Progenitor cell of endocrine pancreas (in vitro differentiated cells): ENCODE data around the gene GNE. TPM values are rescaled to one million over a fixed set of nuclear protein-coding genes. Genes with fewer than 3 reads are reported as not detected.
A peak's percentile ranks its signal among the peaks of the same experiment; 100 is the strongest.

Source experiments
- DNase-seq: peaks from one replicate; pipeline ENCODE4 v3.0.0; 2021; ENCODE audit warnings: low spot score; ENCODE audit not compliant: unreplicated experiment
- H3K27ac Mint-ChIP-seq: 2 replicates; pipeline ENCODE4 v1.8.0; 2021; ENCODE audit warnings: mild to moderate bottlenecking, moderate library complexity, mixed read lengths
- H3K27me3 Mint-ChIP-seq: 2 replicates; pipeline ENCODE4 v1.8.0; 2021; ENCODE audit warnings: mixed read lengths
- H3K36me3 Mint-ChIP-seq: 2 replicates; pipeline ENCODE4 v1.8.0; 2022; ENCODE audit warnings: mixed read lengths; ENCODE audit not compliant: insufficient read depth
- H3K4me1 Mint-ChIP-seq: 2 replicates; pipeline ENCODE4 v1.8.0; 2021; ENCODE audit warnings: low read depth, mixed read lengths
- H3K4me3 Mint-ChIP-seq: 2 replicates; pipeline ENCODE4 v1.8.0; 2021; ENCODE audit warnings: low read depth, mild to moderate bottlenecking, moderate library complexity, mixed read lengths
- H3K9me3 Mint-ChIP-seq: 2 replicates; pipeline ENCODE4 v1.8.0; 2021; ENCODE audit warnings: low read depth, mixed read lengths
- total RNA-seq: library from RNA; stranded (reverse); gene quantifications from 2 replicates; pipeline ENCODE4 v1.2.1, GENCODE V29; 2021
- TF ChIP-seq, protein P1 (sequence below): fragments of 200-600 bp; sonication (generic); IDR thresholded peaks from one replicate; pipeline ENCODE4 v1.5.0; 2021; ENCODE audit warnings: antibody characterized with exemption, mild to moderate bottlenecking; ENCODE audit not compliant: unreplicated experiment

GNE gene
- total RNA-seq, 1 donor from 2014 or later = 9.9 TPM

DNA sequence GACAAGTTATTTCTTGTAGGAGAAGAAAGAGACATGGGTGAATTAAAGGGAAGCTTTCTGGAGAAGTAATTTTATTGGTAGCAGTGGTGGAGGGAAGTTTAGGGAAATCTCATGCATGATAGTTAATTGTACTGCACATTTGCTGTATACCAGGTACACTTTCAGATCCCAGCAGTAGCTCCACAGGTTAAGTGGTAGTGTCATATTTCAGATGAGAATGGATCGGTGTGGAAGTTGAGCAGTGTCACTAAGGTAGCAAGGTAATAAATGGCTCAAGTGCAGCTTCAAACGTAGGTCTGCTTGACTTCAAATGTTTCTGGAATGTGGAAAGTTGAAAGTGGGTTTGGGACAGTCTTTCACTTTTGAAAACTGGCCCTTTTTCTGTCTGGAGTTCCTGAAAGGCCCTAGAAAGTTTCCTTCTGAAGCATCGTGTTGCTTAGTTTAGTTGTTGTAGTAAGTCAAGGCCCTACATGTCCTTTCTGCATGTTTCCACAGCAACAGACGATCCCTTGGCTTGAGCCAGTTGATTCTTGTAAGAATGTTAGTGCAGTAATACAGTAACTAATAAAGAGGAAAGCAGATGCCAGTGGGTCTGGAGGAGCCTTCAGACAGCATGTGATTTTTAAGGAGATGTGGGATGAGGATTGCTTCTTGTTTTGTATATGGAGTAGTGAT lies 63.8 kb downstream of the GNE start:
- H3K4me3 Mint-ChIP-seq = no peak overlapping the region

DNA sequence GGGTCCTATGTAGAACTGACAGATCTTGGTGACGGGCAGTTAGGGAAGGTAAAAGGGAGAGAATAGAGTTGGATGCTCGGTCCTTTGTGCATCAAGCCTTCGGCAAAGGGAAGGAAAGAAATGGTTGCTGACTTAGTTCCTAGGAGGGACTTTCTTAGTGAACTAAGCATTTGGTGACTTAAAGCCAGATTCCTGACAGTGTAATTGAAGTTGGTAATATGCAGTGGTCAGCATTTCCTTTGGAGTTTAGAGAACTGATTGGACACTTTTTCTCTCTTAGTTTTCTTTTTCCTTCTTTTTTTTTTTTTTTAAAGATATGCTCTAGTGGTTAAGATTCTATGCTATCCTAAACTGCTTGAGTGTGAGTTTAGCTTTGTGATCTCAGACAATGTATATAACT lies 65.2 kb downstream of the GNE start:
- H3K27me3 Mint-ChIP-seq = peaks cover 8% of the 10 kb centered on the region
- H3K27ac Mint-ChIP-seq = no peak overlapping the region
- peak overlapping the region; percentile 86 for H3K4me3 Mint-ChIP-seq
- peaks cover 39% of the 10 kb centered on the region for H3K4me1 Mint-ChIP-seq
- DNase-seq = no peak
- no peaks in the 10 kb centered on the region for H3K9me3 Mint-ChIP-seq
- TF ChIP-seq, protein P1, sequence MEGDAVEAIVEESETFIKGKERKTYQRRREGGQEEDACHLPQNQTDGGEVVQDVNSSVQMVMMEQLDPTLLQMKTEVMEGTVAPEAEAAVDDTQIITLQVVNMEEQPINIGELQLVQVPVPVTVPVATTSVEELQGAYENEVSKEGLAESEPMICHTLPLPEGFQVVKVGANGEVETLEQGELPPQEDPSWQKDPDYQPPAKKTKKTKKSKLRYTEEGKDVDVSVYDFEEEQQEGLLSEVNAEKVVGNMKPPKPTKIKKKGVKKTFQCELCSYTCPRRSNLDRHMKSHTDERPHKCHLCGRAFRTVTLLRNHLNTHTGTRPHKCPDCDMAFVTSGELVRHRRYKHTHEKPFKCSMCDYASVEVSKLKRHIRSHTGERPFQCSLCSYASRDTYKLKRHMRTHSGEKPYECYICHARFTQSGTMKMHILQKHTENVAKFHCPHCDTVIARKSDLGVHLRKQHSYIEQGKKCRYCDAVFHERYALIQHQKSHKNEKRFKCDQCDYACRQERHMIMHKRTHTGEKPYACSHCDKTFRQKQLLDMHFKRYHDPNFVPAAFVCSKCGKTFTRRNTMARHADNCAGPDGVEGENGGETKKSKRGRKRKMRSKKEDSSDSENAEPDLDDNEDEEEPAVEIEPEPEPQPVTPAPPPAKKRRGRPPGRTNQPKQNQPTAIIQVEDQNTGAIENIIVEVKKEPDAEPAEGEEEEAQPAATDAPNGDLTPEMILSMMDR = no peak
- peaks cover 11% of the 10 kb centered on the region for H3K36me3 Mint-ChIP-seq

More for the DNA sequence above, 63.8 kb downstream of the GNE start:
- H3K36me3 Mint-ChIP-seq = peaks cover 11% of the 10 kb centered on the region
- H3K27ac Mint-ChIP-seq = peak overlapping the region; percentile 73
- H3K27me3 Mint-ChIP-seq = no peaks in the 10 kb centered on the region
- H3K9me3 Mint-ChIP-seq = no peaks in the 10 kb centered on the region
- no peak for DNase-seq
- peaks cover 39% of the 10 kb centered on the region for H3K4me1 Mint-ChIP-seq
- TF ChIP-seq, protein P1 = no peak

DNA sequence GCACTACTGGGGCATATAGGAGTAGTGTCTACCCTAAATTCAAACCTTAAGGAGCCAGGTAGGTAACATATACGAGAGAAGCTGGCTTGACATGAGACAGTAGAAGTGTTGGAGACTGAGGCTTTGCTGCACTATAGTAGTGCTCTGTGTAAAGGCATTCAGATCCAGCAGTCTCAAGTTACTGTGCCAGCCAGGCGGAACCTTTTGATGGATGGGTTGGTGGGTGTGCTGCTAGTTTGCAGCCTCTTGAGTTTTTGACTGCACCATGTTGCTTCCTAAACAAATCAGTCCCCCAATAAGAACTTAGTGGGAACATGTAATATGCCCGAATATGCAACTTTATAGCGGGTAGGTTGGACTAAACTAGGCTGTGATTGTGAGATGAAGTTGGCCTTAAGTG lies 66.1 kb downstream of the GNE start:
- Mint-ChIP-seq H3K36me3 (peaks cover 8% of the 10 kb centered on the region), H3K27ac (peak overlapping the region; percentile 6), H3K4me3 (peak overlapping the region; percentile 86), H3K27me3 (peaks cover 11% of the 10 kb centered on the region), H3K9me3 (no peaks in the 10 kb centered on the region), H3K4me1 (peaks cover 37% of the 10 kb centered on the region)
- TF ChIP-seq, protein P1 = no peak
- DNase-seq = no peak

DNA sequence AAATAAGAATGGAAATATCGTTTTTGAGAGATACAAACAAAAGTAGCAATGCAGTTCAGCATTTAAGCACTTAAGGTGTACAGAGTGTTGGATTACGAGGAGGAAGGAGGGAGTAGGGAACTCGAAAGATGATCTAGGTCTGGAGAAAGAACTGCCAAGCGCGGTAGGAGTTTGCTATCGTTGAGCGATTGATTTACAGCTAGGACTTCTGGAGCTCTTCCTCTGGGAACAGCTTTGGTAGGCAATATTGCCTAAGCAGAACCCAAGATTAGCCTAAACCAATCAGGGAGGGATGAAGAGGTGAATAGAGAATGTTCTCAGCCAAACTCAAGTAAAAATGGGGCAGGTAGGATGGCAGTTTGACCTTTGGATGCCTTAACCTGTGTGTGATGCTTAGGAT lies 66.6 kb downstream of the GNE start:
- Mint-ChIP-seq H3K4me3 (peak overlapping the region; percentile 86), H3K4me1 (peaks cover 37% of the 10 kb centered on the region), H3K36me3 (peaks cover 8% of the 10 kb centered on the region), H3K27ac (peak overlapping the region; percentile 79), H3K27me3 (peaks cover 11% of the 10 kb centered on the region), H3K9me3 (no peaks in the 10 kb centered on the region)
- TF ChIP-seq, protein P1 = no peak
- DNase-seq = no peak

DNA sequence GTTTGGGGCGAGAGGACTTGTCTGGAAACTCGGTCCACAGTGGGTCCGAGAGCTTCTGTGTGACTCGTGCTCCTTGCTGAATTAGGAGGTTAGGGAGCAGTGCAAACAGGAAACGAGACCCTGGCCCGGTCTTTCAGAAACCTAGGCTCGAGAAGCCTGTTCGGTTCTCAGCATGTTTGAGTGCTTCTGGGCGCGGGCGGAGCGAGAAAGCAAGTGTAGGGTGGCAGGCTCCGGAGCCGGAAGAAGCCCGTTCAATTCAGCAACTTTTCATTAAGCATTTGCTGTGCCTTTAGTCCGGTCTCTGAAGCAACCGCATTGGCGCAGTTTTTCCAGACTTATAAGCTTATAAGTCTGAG lies 67.0 kb downstream of the GNE start:
- peaks cover 11% of the 10 kb centered on the region for H3K27me3 Mint-ChIP-seq
- peaks cover 37% of the 10 kb centered on the region for H3K4me1 Mint-ChIP-seq
- no peaks in the 10 kb centered on the region for H3K9me3 Mint-ChIP-seq
- H3K27ac Mint-ChIP-seq = peak overlapping the region; percentile 79
- H3K4me3 Mint-ChIP-seq = peak overlapping the region; percentile 86
- H3K36me3 Mint-ChIP-seq = peaks cover 8% of the 10 kb centered on the region
- TF ChIP-seq, protein P1 = no peak
- no peak for DNase-seq
